AG08395 (cell line): ENCODE measurements around the gene KHDRBS1.
"Not testable (repeated sequence)": the region's sequence is repeated elsewhere in the genome, so short reads cannot be mapped to it uniquely, and the experiment has no call there.

Source experiments
- DNase-seq: peaks from one replicate; pipeline ENCODE4 v3.0.0; 2012; ENCODE audit warnings: mixed read lengths, low spot score

The KHDRBS1 gene

GRCh38 chr1:32013386-32014198 is at the start of gene KHDRBS1:
KHDRBS1 (plus strand) TSS chr1:32013868; CDS start chr1:32013996, 128 bp downstream.
- DNase-seq = peak; percentile 100

- no peak for DNase-seq
Measured at GRCh38 chr1:31970873-31971272, 42.8 kb upstream of the KHDRBS1 start.

- DNase-seq = peak; percentile 72
Measured at GRCh38 chr1:31976401-31976800, 37.3 kb upstream of the KHDRBS1 start.

GRCh38 chr1:31977385-31978131 is 36.1 kb upstream of the KHDRBS1 start:
- DNase-seq = peak; percentile 70

- DNase-seq = no peak
Measured at GRCh38 chr1:31978843-31979400, 34.7 kb upstream of the KHDRBS1 start.

- no peak for DNase-seq
Measured at GRCh38 chr1:31980835-31981455, 32.7 kb upstream of the KHDRBS1 start.

GRCh38 chr1:31981456-31981839 is 32.2 kb upstream of the KHDRBS1 start:
- no peak for DNase-seq

- no peak for DNase-seq
Measured at GRCh38 chr1:31981972-31982371, 31.7 kb upstream of the KHDRBS1 start.

GRCh38 chr1:31984419-31985347 is 29.0 kb upstream of the KHDRBS1 start:
- DNase-seq = peak; percentile 39

- DNase-seq = no peak
Measured at GRCh38 chr1:31985430-31985829, 28.2 kb upstream of the KHDRBS1 start.

GRCh38 chr1:31987135-31987619 is 26.5 kb upstream of the KHDRBS1 start:
- DNase-seq = no peak

- DNase-seq = no peak
Measured at GRCh38 chr1:31989964-31990363, 23.7 kb upstream of the KHDRBS1 start.

- no peak for DNase-seq
Measured at GRCh38 chr1:31991182-31991581, 22.5 kb upstream of the KHDRBS1 start.

GRCh38 chr1:31995263-31995662 is 18.4 kb upstream of the KHDRBS1 start:
- DNase-seq = no peak

- not testable (repeated sequence) for DNase-seq
Measured at GRCh38 chr1:31996121-31996520, 17.5 kb upstream of the KHDRBS1 start.

GRCh38 chr1:32001863-32002262 is 11.8 kb upstream of the KHDRBS1 start:
- no peak for DNase-seq

- not testable (repeated sequence) for DNase-seq
Measured at GRCh38 chr1:32002285-32002684, 11.4 kb upstream of the KHDRBS1 start.

- no peak for DNase-seq
Measured at GRCh38 chr1:32005522-32005921, 8.1 kb upstream of the KHDRBS1 start.

- DNase-seq = no peak
Measured at GRCh38 chr1:32007591-32007940, 6.1 kb upstream of the KHDRBS1 start.

GRCh38 chr1:32010246-32010645 is 3.4 kb upstream of the KHDRBS1 start:
- DNase-seq = no peak

- DNase-seq = no peak
Measured at GRCh38 chr1:32012709-32013385, 821 bp upstream of the KHDRBS1 start.
